IPS-15b (cell line): ENCODE results near the gene DAO.

Source experiments
- H3K27me3 ChIP-seq: one replicate; pipeline ENCODE4 v1.6.1; 2013; ENCODE audit warnings: low read length; ENCODE audit not compliant: control insufficient read depth, insufficient read depth
- H3K36me3 ChIP-seq: one replicate; pipeline ENCODE4 v1.6.1; 2013; ENCODE audit warnings: low read length; ENCODE audit not compliant: control insufficient read depth, insufficient read depth
- H3K4me1 ChIP-seq: one replicate; pipeline ENCODE4 v1.6.1; 2013; ENCODE audit warnings: mild to moderate bottlenecking, low read length; ENCODE audit not compliant: control insufficient read depth, insufficient read depth
- H3K4me3 ChIP-seq: one replicate; pipeline ENCODE4 v1.5.1; 2013; ENCODE audit warnings: low read depth, low read length
- H3K9ac ChIP-seq: one replicate; pipeline ENCODE4 v1.6.1; 2013; ENCODE audit warnings: low read depth, mild to moderate bottlenecking, low read length
- H3K9me3 ChIP-seq: one replicate; pipeline ENCODE4 v1.6.1; 2013; ENCODE audit warnings: mild to moderate bottlenecking, low read length; ENCODE audit not compliant: control insufficient read depth, insufficient read depth

The DAO gene

DNA sequence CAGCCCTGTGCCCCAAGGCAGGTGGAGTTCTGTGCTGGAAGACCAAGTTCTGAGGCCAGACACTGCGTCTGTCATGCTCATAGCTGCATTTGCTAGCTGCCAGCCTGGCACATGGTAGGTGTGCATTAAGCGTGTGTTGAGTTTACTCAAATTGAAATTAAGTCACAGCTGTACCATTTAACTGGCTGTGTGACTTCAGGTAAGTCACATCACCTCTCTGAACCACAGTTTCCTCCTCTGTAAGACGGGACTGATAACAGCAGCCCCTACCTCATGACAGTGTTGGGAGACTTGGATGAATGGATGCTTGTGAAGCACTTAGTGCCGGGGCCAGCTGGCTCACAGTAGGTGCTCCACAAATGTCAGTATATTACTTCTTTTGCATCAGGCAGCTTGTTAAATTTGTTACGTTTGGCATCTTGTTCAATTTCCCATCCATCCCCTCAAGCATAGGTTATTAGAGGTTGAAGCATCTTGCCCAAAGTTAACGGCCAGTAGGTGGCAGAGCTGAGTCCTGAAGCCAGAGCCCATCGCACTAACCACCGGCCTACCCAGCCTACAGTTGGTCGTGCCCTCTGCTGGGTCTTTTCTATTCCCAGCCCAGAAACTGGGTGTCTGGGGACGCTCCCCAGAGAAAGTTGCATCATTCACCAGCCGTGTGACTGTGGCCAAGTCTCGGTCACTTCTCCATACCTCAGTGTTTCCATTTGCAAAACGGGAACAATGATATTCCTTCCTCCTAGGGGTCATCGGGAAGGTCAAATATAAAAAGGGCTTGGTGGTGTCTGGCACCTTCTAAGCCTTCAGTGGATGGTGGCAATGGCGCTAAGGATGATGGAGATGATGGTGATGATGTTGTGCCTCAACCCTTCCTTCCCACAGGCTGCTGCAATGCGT lies 4.5 kb downstream of the DAO start:
- no peaks in the 10 kb centered on the region for H3K36me3 ChIP-seq
- no peaks in the 10 kb centered on the region for H3K27me3 ChIP-seq
- no peaks in the 10 kb centered on the region for H3K9me3 ChIP-seq
- H3K4me3 ChIP-seq = no peak overlapping the region
- H3K9ac ChIP-seq = no peak overlapping the region
- H3K4me1 ChIP-seq = no peaks in the 10 kb centered on the region

DNA sequence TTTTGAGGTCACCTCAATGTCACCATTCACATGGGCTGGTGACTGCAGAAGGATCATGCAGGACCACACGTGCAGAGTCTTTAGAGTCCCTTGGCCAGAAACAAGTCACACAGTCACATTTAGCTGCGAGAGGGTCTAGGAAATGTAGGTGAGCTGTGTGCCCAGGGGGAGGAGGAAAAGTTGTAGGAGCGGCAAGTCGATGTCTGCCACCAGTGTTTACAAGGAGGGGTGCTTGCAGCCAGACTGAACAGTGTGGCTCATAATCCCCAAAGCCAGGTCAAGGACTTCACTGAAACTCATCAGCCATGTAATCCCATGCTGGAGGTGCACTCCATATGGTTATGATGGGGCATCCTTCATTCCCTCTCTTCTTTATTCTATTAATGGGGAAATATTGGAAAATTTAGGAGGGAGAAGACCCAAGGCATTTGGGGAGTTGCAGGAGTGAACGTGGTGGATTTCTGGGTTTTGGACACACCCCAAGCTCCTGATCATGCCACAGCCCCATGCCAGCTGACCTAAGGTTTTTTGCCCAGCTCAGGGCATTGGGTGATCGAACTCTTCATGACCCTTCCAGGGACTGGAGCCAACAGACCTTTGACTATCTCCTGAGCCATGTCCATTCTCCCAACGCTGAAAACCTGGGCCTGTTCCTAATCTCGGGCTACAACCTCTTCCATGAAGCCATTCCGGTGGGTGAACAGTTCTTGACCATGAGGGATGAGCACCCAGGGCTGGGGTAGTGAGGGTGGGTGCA lies 7.2 kb downstream of the DAO start:
- H3K36me3 ChIP-seq = no peaks in the 10 kb centered on the region
- H3K4me3 ChIP-seq = no peak overlapping the region

DNA sequence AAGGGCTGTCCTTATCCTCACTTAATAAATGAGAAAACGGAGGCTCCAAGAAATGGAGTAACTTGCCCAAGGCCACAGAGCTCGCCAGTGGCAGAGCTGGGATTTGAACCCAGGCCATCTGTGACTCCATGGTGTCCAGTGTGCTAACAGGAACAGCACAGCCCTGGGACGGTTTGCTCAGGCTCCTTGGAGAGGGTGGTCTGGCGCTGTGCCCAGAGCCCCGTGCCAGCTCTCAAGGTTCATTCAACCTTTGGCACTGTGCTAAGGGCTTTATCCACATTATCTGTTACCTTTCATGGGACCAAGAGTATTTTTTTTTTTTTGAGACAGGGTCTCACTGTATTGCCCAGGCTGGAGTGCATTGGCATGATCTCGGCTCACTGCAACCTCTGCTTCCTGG lies 8.1 kb downstream of the DAO start:
- Histone ChIP-seq H3K4me1 (no peaks in the 10 kb centered on the region), H3K4me3 (no peak overlapping the region), H3K36me3 (no peaks in the 10 kb centered on the region), H3K9me3 (no peaks in the 10 kb centered on the region), H3K9ac (no peak overlapping the region), H3K27me3 (no peaks in the 10 kb centered on the region)

More for the DNA sequence above, 7.2 kb downstream of the DAO start:
- Histone ChIP-seq H3K27me3 (no peaks in the 10 kb centered on the region), H3K4me1 (no peaks in the 10 kb centered on the region), H3K9me3 (no peaks in the 10 kb centered on the region), H3K9ac (no peak overlapping the region)

DNA sequence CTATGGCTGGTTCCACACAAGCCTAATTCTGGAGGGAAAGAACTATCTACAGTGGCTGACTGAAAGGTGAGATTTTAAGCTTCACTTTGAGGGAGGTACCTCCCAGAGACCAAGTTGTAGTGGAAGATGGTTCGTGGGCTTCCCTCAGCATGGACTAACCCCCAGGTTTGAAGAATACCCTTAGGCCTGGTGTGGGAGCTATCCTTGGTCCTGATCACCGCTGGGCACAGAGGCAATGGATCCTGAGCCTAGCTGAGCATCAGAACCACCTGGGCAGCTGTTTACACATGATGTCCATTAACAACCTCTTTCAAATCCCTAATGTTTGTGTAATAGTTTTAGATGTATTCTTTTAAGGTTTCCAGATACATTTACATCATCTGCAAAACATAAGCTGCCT lies 10.3 kb downstream of the DAO start:
- Histone ChIP-seq H3K4me3 (no peak overlapping the region), H3K9me3 (no peaks in the 10 kb centered on the region), H3K36me3 (no peaks in the 10 kb centered on the region), H3K27me3 (no peaks in the 10 kb centered on the region), H3K9ac (no peak overlapping the region), H3K4me1 (no peaks in the 10 kb centered on the region)

DNA sequence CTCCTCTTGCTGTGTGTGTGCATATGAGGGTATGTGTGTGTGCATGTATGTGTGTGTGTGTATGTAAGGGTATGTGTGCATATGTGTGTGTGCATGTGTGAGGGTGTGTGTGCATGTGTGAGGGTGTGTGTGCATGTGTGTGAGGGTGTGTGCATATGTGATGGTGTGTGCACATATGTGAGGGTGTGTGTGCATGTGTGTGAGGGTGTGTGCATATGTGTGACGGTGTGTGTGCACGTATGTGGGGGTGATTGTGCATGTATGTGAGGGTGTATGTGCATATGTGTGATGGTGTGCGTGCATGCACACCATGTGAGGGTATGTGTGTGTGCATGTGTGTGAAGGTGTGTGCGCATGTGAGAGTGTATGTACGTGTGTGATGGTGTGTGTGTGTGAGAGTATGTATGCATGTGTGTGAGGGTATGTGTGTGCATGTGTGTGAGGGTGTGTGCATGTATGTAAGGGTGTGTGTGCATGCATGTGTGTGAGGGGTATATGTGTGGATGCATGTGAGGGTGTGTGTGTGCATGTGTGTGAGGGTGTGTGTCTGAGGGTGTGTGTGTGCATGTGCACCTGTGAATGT lies 15.4 kb downstream of the DAO start:
- no peaks in the 10 kb centered on the region for H3K36me3 ChIP-seq
- no peaks in the 10 kb centered on the region for H3K4me1 ChIP-seq
- no peak overlapping the region for H3K4me3 ChIP-seq
- no peaks in the 10 kb centered on the region for H3K9me3 ChIP-seq
- no peak overlapping the region for H3K9ac ChIP-seq
- H3K27me3 ChIP-seq = no peaks in the 10 kb centered on the region

DNA sequence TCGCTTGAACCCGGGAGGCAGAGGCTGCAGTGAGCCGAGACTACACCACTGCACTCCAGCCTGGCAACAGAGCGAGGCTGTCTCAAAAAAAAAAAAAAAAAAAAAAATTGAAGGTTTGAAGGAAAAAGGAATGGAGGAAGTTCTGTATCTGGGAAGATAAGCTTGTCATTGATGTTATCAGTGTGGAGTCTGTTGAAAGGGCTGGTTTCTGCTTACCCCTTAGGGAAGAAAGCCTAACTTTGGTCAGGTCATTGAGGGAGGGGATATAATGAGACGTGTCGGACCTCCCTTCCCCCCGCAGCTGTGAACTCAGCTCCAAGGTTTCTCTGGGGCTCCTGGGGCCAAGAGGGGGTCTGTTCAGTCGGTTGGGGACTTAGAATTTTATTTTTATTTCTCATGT lies 16.4 kb downstream of the DAO start:
- H3K27me3 ChIP-seq = no peaks in the 10 kb centered on the region
- no peaks in the 10 kb centered on the region for H3K36me3 ChIP-seq
- no peak overlapping the region for H3K4me3 ChIP-seq
- H3K9ac ChIP-seq = no peak overlapping the region
- H3K9me3 ChIP-seq = no peaks in the 10 kb centered on the region
- no peaks in the 10 kb centered on the region for H3K4me1 ChIP-seq

DNA sequence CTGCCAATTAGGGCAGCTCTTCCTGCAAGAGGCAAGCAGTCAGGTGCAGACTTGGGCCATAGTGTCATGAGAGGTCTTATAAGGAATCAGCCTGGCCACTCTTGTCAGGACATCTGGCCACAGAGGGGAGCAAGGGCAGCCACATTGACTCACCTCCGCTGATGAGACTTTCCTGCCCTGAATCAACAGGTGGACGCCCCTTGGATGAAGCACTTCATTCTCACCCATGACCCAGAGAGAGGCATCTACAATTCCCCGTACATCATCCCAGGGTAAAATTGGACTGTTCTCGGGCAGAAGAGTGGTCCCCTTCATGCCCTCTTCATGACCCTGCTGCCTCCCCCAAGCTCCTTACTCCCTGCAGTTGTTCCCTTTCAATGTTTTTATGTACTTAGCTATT lies 16.9 kb downstream of the DAO start:
- Histone ChIP-seq H3K27me3 (no peaks in the 10 kb centered on the region), H3K9ac (no peak overlapping the region), H3K9me3 (no peaks in the 10 kb centered on the region), H3K4me1 (no peaks in the 10 kb centered on the region), H3K4me3 (no peak overlapping the region), H3K36me3 (no peaks in the 10 kb centered on the region)

DNA sequence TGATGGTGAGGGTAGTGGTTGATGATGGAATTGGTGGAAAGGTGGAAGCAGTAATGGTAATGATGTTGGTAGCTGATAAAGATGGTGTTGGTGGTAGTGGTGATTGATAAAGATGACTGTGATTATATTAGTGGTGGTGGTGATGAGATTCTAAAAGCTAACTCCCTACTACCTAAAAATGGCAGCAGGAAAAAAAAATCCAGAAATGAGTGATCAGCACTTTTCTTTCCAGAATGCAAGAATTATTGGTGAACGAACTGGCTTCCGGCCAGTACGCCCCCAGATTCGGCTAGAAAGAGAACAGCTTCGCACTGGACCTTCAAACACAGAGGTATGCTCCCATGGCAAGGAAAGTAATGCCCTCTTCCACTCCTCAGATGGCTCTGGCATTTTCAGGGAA lies 19.3 kb downstream of the DAO start:
- Histone ChIP-seq H3K4me3 (no peak overlapping the region), H3K4me1 (no peaks in the 10 kb centered on the region), H3K9me3 (no peaks in the 10 kb centered on the region)

DNA sequence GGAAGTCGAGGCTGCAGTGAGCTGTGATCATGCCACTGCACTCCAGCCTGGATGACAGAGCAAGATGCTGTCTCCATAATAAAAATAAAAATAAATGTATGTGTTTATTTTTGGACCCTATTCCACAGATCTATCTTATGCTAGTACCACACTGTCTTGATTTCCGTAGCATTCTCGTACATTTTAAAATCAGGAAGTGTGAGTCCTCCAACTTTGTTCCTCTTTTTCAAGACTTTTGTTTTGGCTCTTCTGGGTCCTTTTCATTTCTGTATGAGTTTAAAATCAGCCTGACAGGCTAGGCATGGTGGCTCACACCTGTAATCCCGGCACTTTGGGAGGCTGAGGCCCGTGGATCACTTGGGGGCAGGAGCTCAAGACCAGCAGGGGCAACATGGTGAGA lies 25.8 kb downstream of the DAO start:
- Histone ChIP-seq H3K4me3 (no peak overlapping the region), H3K27me3 (no peaks in the 10 kb centered on the region)

More for the DNA sequence above, 19.3 kb downstream of the DAO start:
- Histone ChIP-seq H3K27me3 (no peaks in the 10 kb centered on the region), H3K9ac (no peak overlapping the region), H3K36me3 (no peaks in the 10 kb centered on the region)

DNA sequence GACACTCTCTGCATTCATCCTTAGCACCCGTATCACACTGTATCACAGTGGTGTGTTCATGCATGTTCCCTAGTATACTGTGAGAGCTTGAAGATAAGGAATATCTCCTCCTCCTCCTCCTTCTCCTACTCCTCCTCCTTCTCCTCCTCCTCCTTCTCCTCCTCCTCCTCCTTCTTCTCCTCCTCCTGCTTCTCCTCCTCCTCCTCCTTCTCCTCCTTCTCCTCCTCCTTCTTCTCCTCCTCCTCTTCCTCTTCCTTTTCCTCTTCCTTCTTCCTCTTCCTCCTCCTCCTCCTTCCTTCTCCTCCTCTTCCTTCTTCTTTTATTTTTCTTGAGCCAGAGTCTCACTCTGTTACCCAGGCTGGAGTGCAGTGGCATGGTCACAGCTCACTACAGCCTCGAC lies 27.1 kb downstream of the DAO start:
- Histone ChIP-seq H3K4me3 (no peak overlapping the region), H3K27me3 (no peaks in the 10 kb centered on the region), H3K4me1 (no peaks in the 10 kb centered on the region), H3K36me3 (no peaks in the 10 kb centered on the region), H3K9ac (no peak overlapping the region), H3K9me3 (no peaks in the 10 kb centered on the region)

More for the DNA sequence above, 25.8 kb downstream of the DAO start:
- Histone ChIP-seq H3K4me1 (no peaks in the 10 kb centered on the region), H3K9me3 (no peaks in the 10 kb centered on the region), H3K9ac (no peak overlapping the region), H3K36me3 (no peaks in the 10 kb centered on the region)

DNA sequence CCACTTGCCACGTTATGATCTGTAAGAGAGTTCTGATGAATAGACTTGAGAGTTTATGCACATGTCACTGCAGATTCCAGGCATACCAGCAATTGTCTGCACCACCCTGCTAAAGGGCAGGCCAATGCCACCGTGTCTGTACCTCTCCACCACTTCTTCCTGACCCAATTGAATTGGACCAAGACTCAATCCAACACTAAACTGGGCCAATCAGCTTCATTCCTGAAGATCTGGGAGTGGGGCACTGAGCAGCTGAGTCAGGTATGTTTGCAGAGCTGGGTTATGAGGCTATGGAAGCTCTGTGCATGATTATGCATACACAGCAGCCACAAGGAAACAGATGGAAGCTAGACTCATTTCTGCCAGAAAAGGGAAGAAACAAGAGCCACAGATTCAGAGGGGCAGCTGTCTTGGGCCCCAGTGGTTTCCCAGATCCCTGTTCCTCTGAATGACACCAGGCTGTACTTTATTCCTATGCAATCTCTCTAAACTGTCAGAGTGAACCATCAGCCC lies 28.0 kb downstream of the DAO start:
- no peaks in the 10 kb centered on the region for H3K9me3 ChIP-seq

More for the DNA sequence above, 28.0 kb downstream of the DAO start:
- no peak overlapping the region for H3K9ac ChIP-seq
- H3K4me3 ChIP-seq = no peak overlapping the region
- H3K36me3 ChIP-seq = no peaks in the 10 kb centered on the region
- H3K4me1 ChIP-seq = no peaks in the 10 kb centered on the region
- H3K27me3 ChIP-seq = no peaks in the 10 kb centered on the region
